ENCODE data around the gene RASGRP4. TPM values are rescaled to one million over a fixed set of nuclear protein-coding genes. Genes with fewer than 3 reads are reported as not detected.
"Not testable (repeated sequence)": the region's sequence is repeated elsewhere in the genome, so short reads cannot be mapped to it uniquely, and the experiment has no call there.

Gene RASGRP4
- polyA plus RNA-seq, 1 donor (not counting 4 experiments of a cell fraction or from before 2014, with no cell fraction given) = not detected

- no peak overlapping the region for H2AFZ ChIP-seq (ENCODE audit: control insufficient read depth, low read length)
- no peak overlapping the region for H3K9ac ChIP-seq (ENCODE audit: control insufficient read depth, extremely low read depth, insufficient read depth, low read length)
- DNase-seq (ENCODE audit: low read depth, low spot score) = no peak
- no peak overlapping the region for H3K27ac ChIP-seq (ENCODE audit: control insufficient read depth, insufficient read depth, low read length)
- dilution Hi-C loops (cut with MboI; ENCODE audit: extremely low pct_ligation_motif_present, low sequenced_read_pairs) = no loop called here
- H3K79me2 ChIP-seq (ENCODE audit: control insufficient read depth, insufficient read depth, low read length) = no peaks in the 10 kb centered on the region
- no peak overlapping the region for H3K4me2 ChIP-seq (ENCODE audit: control insufficient read depth, extremely low read depth, insufficient read depth, low read depth, low read length)
- no peaks in the 10 kb centered on the region for H3K4me1 ChIP-seq (ENCODE audit: control insufficient read depth, extremely low read depth, insufficient read depth, low read length)
- TF ChIP-seq, protein P1, sequence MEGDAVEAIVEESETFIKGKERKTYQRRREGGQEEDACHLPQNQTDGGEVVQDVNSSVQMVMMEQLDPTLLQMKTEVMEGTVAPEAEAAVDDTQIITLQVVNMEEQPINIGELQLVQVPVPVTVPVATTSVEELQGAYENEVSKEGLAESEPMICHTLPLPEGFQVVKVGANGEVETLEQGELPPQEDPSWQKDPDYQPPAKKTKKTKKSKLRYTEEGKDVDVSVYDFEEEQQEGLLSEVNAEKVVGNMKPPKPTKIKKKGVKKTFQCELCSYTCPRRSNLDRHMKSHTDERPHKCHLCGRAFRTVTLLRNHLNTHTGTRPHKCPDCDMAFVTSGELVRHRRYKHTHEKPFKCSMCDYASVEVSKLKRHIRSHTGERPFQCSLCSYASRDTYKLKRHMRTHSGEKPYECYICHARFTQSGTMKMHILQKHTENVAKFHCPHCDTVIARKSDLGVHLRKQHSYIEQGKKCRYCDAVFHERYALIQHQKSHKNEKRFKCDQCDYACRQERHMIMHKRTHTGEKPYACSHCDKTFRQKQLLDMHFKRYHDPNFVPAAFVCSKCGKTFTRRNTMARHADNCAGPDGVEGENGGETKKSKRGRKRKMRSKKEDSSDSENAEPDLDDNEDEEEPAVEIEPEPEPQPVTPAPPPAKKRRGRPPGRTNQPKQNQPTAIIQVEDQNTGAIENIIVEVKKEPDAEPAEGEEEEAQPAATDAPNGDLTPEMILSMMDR (optimal IDR thresholded peaks at IDR 0.05 in 1 of 3, IDR thresholded peaks at IDR 0.05 in 1 of 3, conservative IDR thresholded peaks at IDR 0.05 in 1 of 3; ENCODE audit: extremely low read depth in 1 of 3, insufficient read depth in 2 of 3, low read length in 3 of 3) = no peak
- TF ChIP-seq EZH2 (IDR thresholded peaks at IDR 0.05; ENCODE audit: low read length) = no peak
- H3K27me3 ChIP-seq (ENCODE audit: control insufficient read depth, extremely low read depth, insufficient read depth, low read length) = peaks cover 14% of the 10 kb centered on the region
- no peak overlapping the region for H3K4me3 ChIP-seq (ENCODE audit: control insufficient read depth in 2 of 3, extremely low read depth in 1 of 3, insufficient read depth in 2 of 3, low read depth in 1 of 3, low read length in 3 of 3)
- no peaks in the 10 kb centered on the region for H3K9me3 ChIP-seq (ENCODE audit: control insufficient read depth, low read depth, low read length)
- no peaks in the 10 kb centered on the region for H3K9me1 ChIP-seq (ENCODE audit: control insufficient read depth, extremely low read depth, insufficient read depth, low read length)
- no peaks in the 10 kb centered on the region for H4K20me1 ChIP-seq (ENCODE audit: control insufficient read depth, extremely low read depth, insufficient read depth, low read length)
- no peaks in the 10 kb centered on the region for H3K36me3 ChIP-seq (ENCODE audit: control insufficient read depth in 2 of 2, extremely low read depth in 1 of 2, insufficient read depth in 2 of 2, low read length in 2 of 2)
- no peak for FAIRE-seq
Observed at GRCh38 chr19:38429811-38430156, 3.8 kb upstream of the RASGRP4 start.

DNA sequence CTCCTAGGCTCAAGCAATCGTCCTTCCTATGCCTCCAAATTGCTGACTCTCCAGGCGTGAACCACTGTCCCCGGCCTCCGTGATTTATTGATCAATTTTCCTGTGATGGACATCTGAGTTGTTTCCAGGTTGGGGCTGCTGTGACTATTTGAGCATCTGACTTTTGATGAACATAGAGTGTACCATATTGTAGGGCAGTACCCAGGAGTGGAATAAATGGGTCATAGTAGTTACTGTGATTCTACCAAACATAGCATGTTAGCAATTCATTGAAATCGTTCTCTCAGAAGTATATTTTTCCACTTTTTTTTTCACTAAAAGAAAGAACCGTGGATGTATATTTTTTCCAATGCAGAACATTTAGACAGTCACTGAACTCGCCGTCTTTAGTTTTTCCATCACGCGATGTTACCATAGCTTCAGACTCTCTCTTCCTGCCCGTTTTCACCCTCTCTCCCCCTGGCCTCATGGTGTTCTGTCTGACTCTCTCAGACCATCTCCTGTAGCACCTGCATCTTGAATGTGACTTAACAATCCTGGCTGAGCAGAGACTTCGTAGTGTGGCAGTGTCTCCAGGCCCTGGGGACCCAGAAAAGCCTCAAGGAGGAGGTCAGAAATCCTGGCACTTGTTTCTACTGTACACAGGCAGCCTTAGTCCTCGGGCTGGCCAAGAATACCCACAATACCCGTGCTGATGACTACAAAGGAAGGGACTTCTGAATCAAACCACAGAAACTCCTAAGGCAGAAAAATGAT, 3.2 kb upstream of the RASGRP4 start:
- Histone ChIP-seq H3K27ac (ENCODE audit: control insufficient read depth, insufficient read depth, low read length) (no peak overlapping the region), H3K4me1 (ENCODE audit: control insufficient read depth, extremely low read depth, insufficient read depth, low read length) (no peaks in the 10 kb centered on the region), H3K9me3 (ENCODE audit: control insufficient read depth, low read depth, low read length) (no peaks in the 10 kb centered on the region), H3K27me3 (ENCODE audit: control insufficient read depth, extremely low read depth, insufficient read depth, low read length) (peaks cover 10% of the 10 kb centered on the region), H2AFZ (ENCODE audit: control insufficient read depth, low read length) (no peak overlapping the region), H3K4me2 (ENCODE audit: control insufficient read depth, extremely low read depth, insufficient read depth, low read depth, low read length) (no peak overlapping the region), H3K79me2 (ENCODE audit: control insufficient read depth, insufficient read depth, low read length) (no peaks in the 10 kb centered on the region), H4K20me1 (ENCODE audit: control insufficient read depth, extremely low read depth, insufficient read depth, low read length) (no peaks in the 10 kb centered on the region), H3K36me3 (ENCODE audit: control insufficient read depth in 2 of 2, extremely low read depth in 1 of 2, insufficient read depth in 2 of 2, low read length in 2 of 2) (no peaks in the 10 kb centered on the region), H3K9ac (ENCODE audit: control insufficient read depth, extremely low read depth, insufficient read depth, low read length) (no peak overlapping the region), H3K4me3 (ENCODE audit: control insufficient read depth in 2 of 3, extremely low read depth in 1 of 3, insufficient read depth in 2 of 3, low read depth in 1 of 3, low read length in 3 of 3) (no peak overlapping the region), H3K9me1 (ENCODE audit: control insufficient read depth, extremely low read depth, insufficient read depth, low read length) (no peaks in the 10 kb centered on the region)
- TF ChIP-seq EZH2 (IDR thresholded peaks at IDR 0.05; ENCODE audit: low read length) = no peak
- TF ChIP-seq, protein P1 (optimal IDR thresholded peaks at IDR 0.05 in 1 of 3, IDR thresholded peaks at IDR 0.05 in 1 of 3, conservative IDR thresholded peaks at IDR 0.05 in 1 of 3; ENCODE audit: extremely low read depth in 1 of 3, insufficient read depth in 2 of 3, low read length in 3 of 3) = no peak
- DNase-seq (ENCODE audit: low read depth, low spot score) = no peak
- no peak for FAIRE-seq
- dilution Hi-C loops (cut with MboI; ENCODE audit: extremely low pct_ligation_motif_present, low sequenced_read_pairs) = no loop called here

DNA sequence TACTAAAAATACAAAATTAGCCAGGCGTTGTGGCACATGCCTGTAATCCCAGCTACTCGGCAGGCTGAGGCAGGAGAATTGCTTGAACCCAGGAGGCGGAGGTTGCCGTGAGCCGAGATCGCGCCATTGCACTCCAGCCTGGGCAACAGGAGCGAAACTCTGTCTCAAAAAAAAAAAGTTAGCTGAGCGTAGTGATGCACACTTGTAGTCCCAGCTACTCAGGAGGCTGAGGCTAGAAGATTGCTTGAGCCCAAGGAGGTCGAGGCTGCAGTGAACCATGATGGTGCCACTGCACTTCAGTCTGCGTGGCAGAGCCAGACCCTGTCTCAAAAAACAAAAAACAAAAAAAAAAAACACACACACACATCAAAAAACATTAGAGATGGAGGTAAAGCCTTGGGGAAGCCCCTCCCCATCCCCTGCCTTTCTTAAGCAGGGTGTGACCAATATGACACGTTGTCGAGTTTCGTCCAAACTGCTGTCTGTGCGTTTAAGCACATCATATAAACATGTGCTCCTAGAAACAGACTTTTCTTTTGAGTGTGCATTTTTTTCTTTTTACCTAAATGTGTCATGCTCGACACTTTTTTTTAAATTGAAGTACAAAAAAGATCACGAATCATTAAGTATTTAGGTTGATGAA, 1.1 kb upstream of the RASGRP4 start:
- H3K4me3 ChIP-seq (ENCODE audit: control insufficient read depth in 2 of 3, extremely low read depth in 1 of 3, insufficient read depth in 2 of 3, low read depth in 1 of 3, low read length in 3 of 3); DNase-seq (ENCODE audit: low read depth, low spot score); H2AFZ ChIP-seq (ENCODE audit: control insufficient read depth, low read length); H3K4me1 ChIP-seq (ENCODE audit: control insufficient read depth, extremely low read depth, insufficient read depth, low read length); H3K27me3 ChIP-seq (ENCODE audit: control insufficient read depth, extremely low read depth, insufficient read depth, low read length); H3K4me2 ChIP-seq (ENCODE audit: control insufficient read depth, extremely low read depth, insufficient read depth, low read depth, low read length); dilution Hi-C loops (cut with MboI; ENCODE audit: extremely low pct_ligation_motif_present, low sequenced_read_pairs); H3K9me1 ChIP-seq (ENCODE audit: control insufficient read depth, extremely low read depth, insufficient read depth, low read length); H3K9me3 ChIP-seq (ENCODE audit: control insufficient read depth, low read depth, low read length); H3K79me2 ChIP-seq (ENCODE audit: control insufficient read depth, insufficient read depth, low read length); H3K27ac ChIP-seq (ENCODE audit: control insufficient read depth, insufficient read depth, low read length); H3K9ac ChIP-seq (ENCODE audit: control insufficient read depth, extremely low read depth, insufficient read depth, low read length); H3K36me3 ChIP-seq (ENCODE audit: control insufficient read depth in 2 of 2, extremely low read depth in 1 of 2, insufficient read depth in 2 of 2, low read length in 2 of 2); FAIRE-seq; H4K20me1 ChIP-seq (ENCODE audit: control insufficient read depth, extremely low read depth, insufficient read depth, low read length): not testable (repeated sequence)

All from keratinocyte (primary cell).